A673 (cell line): ENCODE data around the gene MARCHF5.

ENCODE experiments used
- EZH2 ChIP-seq: fragments of 200-600 bp; sonication (generic); IDR thresholded peaks from 2 replicates; pipeline ENCODE4 v1.6.1; 2017; ENCODE audit warnings: borderline replicate concordance, low read depth, mild to moderate bottlenecking, mixed read lengths, antibody characterized with exemption, low read length; ENCODE audit not compliant: poor library complexity, severe bottlenecking
- TF ChIP-seq, protein P1 (sequence below): fragments of 300-800, 200-600 bp; sonication (generic); conservative IDR thresholded peaks from 2 replicates; pipeline ENCODE4 v1.5.1; 2017; ENCODE audit warnings: low read depth, mild to moderate bottlenecking, antibody characterized with exemption, low read length, moderate library complexity, mixed read lengths

DNA sequence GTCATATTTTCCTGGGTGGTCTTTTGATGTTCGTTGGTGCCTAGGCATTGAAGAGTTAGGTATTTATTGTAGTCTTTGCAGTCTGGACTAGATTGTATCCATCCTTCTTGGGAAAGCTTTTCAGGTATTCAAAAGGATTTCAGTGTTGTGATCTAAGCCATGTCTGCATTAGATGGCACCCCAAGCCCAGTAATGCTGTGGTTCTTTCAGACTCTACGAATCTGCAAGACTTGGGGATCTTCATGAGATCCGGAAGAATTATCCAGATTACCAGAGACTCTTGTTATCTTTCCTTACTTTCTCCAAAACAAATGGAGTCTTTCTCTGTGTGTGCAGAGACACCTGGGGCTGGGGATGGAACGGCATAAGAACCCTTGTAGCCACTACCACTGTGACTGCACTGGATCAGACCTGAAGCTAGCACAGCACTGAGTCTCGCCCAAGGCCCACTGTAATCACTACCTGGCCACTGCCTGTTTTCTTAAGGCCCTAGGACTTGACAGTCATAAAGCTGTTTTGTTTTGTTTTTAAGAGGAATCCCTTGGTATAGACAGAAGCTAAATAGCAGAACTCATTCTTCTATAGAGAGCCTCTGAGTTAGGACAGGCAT is 75.5 kb downstream of the MARCHF5 start:
- TF ChIP-seq, protein P1, sequence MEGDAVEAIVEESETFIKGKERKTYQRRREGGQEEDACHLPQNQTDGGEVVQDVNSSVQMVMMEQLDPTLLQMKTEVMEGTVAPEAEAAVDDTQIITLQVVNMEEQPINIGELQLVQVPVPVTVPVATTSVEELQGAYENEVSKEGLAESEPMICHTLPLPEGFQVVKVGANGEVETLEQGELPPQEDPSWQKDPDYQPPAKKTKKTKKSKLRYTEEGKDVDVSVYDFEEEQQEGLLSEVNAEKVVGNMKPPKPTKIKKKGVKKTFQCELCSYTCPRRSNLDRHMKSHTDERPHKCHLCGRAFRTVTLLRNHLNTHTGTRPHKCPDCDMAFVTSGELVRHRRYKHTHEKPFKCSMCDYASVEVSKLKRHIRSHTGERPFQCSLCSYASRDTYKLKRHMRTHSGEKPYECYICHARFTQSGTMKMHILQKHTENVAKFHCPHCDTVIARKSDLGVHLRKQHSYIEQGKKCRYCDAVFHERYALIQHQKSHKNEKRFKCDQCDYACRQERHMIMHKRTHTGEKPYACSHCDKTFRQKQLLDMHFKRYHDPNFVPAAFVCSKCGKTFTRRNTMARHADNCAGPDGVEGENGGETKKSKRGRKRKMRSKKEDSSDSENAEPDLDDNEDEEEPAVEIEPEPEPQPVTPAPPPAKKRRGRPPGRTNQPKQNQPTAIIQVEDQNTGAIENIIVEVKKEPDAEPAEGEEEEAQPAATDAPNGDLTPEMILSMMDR = no peak
- TF ChIP-seq EZH2 = no peak
